HepG2 (cell line): Measurements from ENCODE around the gene IL17RC. TPM values are rescaled to one million over a fixed set of nuclear protein-coding genes. Genes with fewer than 3 reads are reported as not detected.

ENCODE experiments used
- ATAC-seq: fragments of 200-7000 bp; cut with Tn5 transposase; 3 replicates; pipeline ENCODE4 v1.9.1; 2020; ENCODE audit warnings: mild to moderate bottlenecking, moderate library complexity
- BruUV-seq: library from RNA; stranded (reverse); fragments of 400-500 nt; replicated peaks from 2 replicates; lab custom pipeline; 2021; lab: Mats Ljungman, UMichigan
- CTCF ChIA-PET: fragments of 300-600 bp; formaldehyde crosslinking; extraction: SDS; loops from one replicate; lab custom pipeline; 2021; ENCODE audit warnings: low total read pairs, inconsistent platforms, low intra/inter-chr PET ratio; lab: Yijun Ruan, JAX
- POLR2A ChIA-PET: fragments of 350-600 bp; sonication (Branson Sonifier 250); formaldehyde crosslinking; loops from one replicate; lab custom pipeline; 2020; ENCODE audit warnings: antibody characterized with exemption, inconsistent platforms; lab: Yijun Ruan, JAX
- DNase-seq: peaks from one replicate; pipeline ENCODE4 v3.0.0-alpha.2; 2015; ENCODE audit warnings: low spot score
- FAIRE-seq: peaks from 3 replicates; lab custom pipeline; 2011; peaks lifted over from hg19 to GRCh38; lab: Jason Lieb, UNC
- H2AFZ ChIP-seq: one replicate; pipeline ENCODE4 v1.6.1; 2011; ENCODE audit warnings: low read length, inconsistent platforms
- H3K27ac ChIP-seq: fragments of 300-600 bp; 3 replicates; pipeline ENCODE4 v1.8.0; 2011; ENCODE audit warnings: mixed run types, mild to moderate bottlenecking, mixed read lengths, low read length, inconsistent platforms; ENCODE audit not compliant: insufficient read depth; ENCODE audit errors: extremely low read length
- H3K27me3 ChIP-seq, 2 experiments: fragments of 200-600 bp in 1 of 2; 2 replicates in 1 of 2; 3 replicates in 1 of 2; pipeline versions ENCODE4 v1.6.0 to v1.8.0; 2011; ENCODE audit warnings: low read length in 2 of 2, mild to moderate bottlenecking in 2 of 2, moderate library complexity in 2 of 2, inconsistent platforms in 1 of 2; ENCODE audit not compliant: insufficient read depth in 2 of 2, control insufficient read depth in 1 of 2
- H3K36me3 ChIP-seq, 2 experiments: fragments of 200-600 bp in 1 of 2; replicated peaks in 1 of 2; 2 replicates in 1 of 2; 3 replicates in 1 of 2; pipeline versions ENCODE4 v1.5.1 to v1.8.0; 2011; ENCODE audit warnings: low read length in 2 of 2, inconsistent platforms in 1 of 2; ENCODE audit not compliant: insufficient read depth in 2 of 2, control insufficient read depth in 1 of 2
- H3K4me1 ChIP-seq: 2 replicates; pipeline ENCODE4 v1.5.1; 2012; ENCODE audit warnings: low read length, inconsistent platforms; ENCODE audit not compliant: insufficient read depth
- H3K4me2 ChIP-seq: 2 replicates; pipeline ENCODE4 v1.6.0; 2011; ENCODE audit warnings: low read depth, low read length, inconsistent platforms
- H3K4me3 ChIP-seq, 3 experiments: fragments of 200-600 bp in 1 of 3; sonication (generic), shearing (Covaris generic) in 1 of 3; replicated peaks in 1 of 3; 2 replicates each; pipeline ENCODE4 v1.5.1; 2011 to 2016; ENCODE audit warnings: low read length in 3 of 3, inconsistent platforms in 2 of 3, low read depth in 2 of 3, mild to moderate bottlenecking in 2 of 3, control low read depth in 1 of 3, mixed read lengths in 1 of 3; ENCODE audit not compliant: insufficient read depth in 1 of 3
- H3K79me2 ChIP-seq: one replicate; pipeline ENCODE4 v1.6.1; 2011; ENCODE audit warnings: low read length, inconsistent platforms; ENCODE audit not compliant: insufficient read depth
- H3K9ac ChIP-seq: 2 replicates; pipeline ENCODE4 v1.6.0; 2011; ENCODE audit warnings: mild to moderate bottlenecking, low read depth, low read length, inconsistent platforms; ENCODE audit not compliant: insufficient read depth
- H3K9me3 ChIP-seq: 2 replicates; pipeline ENCODE4 v1.5.1; 2012; ENCODE audit warnings: mild to moderate bottlenecking, low read length
- H4K20me1 ChIP-seq: 2 replicates; pipeline ENCODE4 v1.6.0; 2011; ENCODE audit warnings: inconsistent platforms, mild to moderate bottlenecking, low read length, moderate library complexity; ENCODE audit not compliant: insufficient read depth
- FOXK1 ChIP-seq: sonication (generic); formaldehyde crosslinking; IDR thresholded peaks from 2 replicates; pipeline ENCODE4 v1.4.0; 2020; ENCODE audit warnings: low read depth, missing genetic modification reagents, borderline replicate concordance
- HDAC1 ChIP-seq: sonication (generic); formaldehyde crosslinking; IDR thresholded peaks from 2 replicates; pipeline ENCODE4 v1.5.1; 2020; ENCODE audit warnings: mild to moderate bottlenecking, missing genetic modification reagents
- ISX ChIP-seq: sonication (generic); formaldehyde crosslinking; conservative IDR thresholded peaks from 2 replicates; pipeline ENCODE4 v1.5.0; 2020; ENCODE audit warnings: missing genetic modification reagents
- LBX2 ChIP-seq: sonication (generic); formaldehyde crosslinking; IDR thresholded peaks from 2 replicates; pipeline ENCODE4 v1.5.0; 2020; ENCODE audit warnings: missing genetic modification reagents, mild to moderate bottlenecking, borderline replicate concordance
- NFE2 ChIP-seq: sonication (generic); formaldehyde crosslinking; IDR thresholded peaks from 2 replicates; pipeline ENCODE4 v1.4.0; 2020; ENCODE audit warnings: missing genetic modification reagents
- PPARG ChIP-seq: conservative IDR thresholded peaks from 2 replicates; pipeline ENCODE4 v1.6.1; 2016; ENCODE audit warnings: missing biosample characterization, missing genetic modification reagents
- RBAK ChIP-seq: sonication (generic); formaldehyde crosslinking; IDR thresholded peaks from 2 replicates; pipeline ENCODE4 v1.5.1; 2020; ENCODE audit warnings: mild to moderate bottlenecking, missing genetic modification reagents
- ZNF230 ChIP-seq: sonication (generic); formaldehyde crosslinking; IDR thresholded peaks from 2 replicates; pipeline ENCODE4 v1.4.0; 2020; ENCODE audit warnings: mild to moderate bottlenecking, missing genetic modification reagents
- WGBS: methylation state at CpG from one replicate; pipeline ENCODE4 v1.1.6; 2017; ENCODE audit warnings: low lambda C conversion rate; 5-methylcytosine and 5-hydroxymethylcytosine counted together
- in situ Hi-C: cut with HindIII; loops from 2 replicates; pipeline ENCODE4 v1.10.0; 2017; ENCODE audit warnings: low pct_unique_long_range_greater_than_20kb; ENCODE audit not compliant: extremely low pct_ligation_motif_present
- intact Hi-C: fragments of 100-400 bp; cut with micrococcal nuclease; formaldehyde crosslinking; loops from one replicate; pipeline ENCODE4 v1.10.0; 2022; ENCODE audit not compliant: unreplicated experiment
- polyA plus RNA-seq, 8 experiments: library from polyadenylated mRNA; depleted of rRNA in 3 of 8; stranded (reverse) in 7 of 8; unstranded in 1 of 8; fragments of >200 nt; fragmentation: Illumina TruSeq in 4 of 8; extraction: Trizol in 4 of 8; gene quantifications; 2 replicates each; pipeline versions ENCODE4 v1.2.1 to v1.2.3, GENCODE V29; 2011 to 2016; ENCODE audit warnings: low read depth in 4 of 8, missing spikeins in 1 of 8, mixed read lengths in 1 of 8; ENCODE audit not compliant: insufficient read depth in 1 of 8
- total RNA-seq, 5 experiments: library from RNA; depleted of rRNA; stranded (reverse); fragments of >200 nt; fragmentation: Illumina TruSeq; extraction: Trizol; gene quantifications; 2 replicates each; pipeline ENCODE4 v1.2.3, GENCODE V29; 2016; ENCODE audit warnings: low read depth in 1 of 5
- TF ChIP-seq, protein P1 (sequence below): sonication (generic); formaldehyde crosslinking; IDR thresholded peaks from 2 replicates; pipeline ENCODE4 v1.4.0; 2020; ENCODE audit warnings: missing genetic modification reagents
- TF ChIP-seq, protein P2 (sequence below): sonication (generic); formaldehyde crosslinking; IDR thresholded peaks from 2 replicates; pipeline ENCODE4 v1.4.0; 2020; ENCODE audit warnings: missing genetic modification reagents; ENCODE audit errors: not compliant biosample characterization

The IL17RC gene
- total and polyA plus RNA-seq, 2 of the 13 experiments (the other 11 are each of a cell fraction or from before 2014, with no cell fraction given): 20.7 to 24.0 TPM

- Histone ChIP-seq H3K9me3 (no peaks in the 10 kb centered on the region), H3K27ac (no peak overlapping the region), H2AFZ (no peak overlapping the region), H3K4me3 (no peak overlapping the region), H3K27me3 (no peaks in the 10 kb centered on the region; a peak in 1 of 5 replicates), H3K79me2 (peaks cover 20% of the 10 kb centered on the region), H3K4me2 (no peak overlapping the region)
- intact Hi-C loops (no loop called here), in situ Hi-C loops (no loop called here)
- DNase-seq: no peak
- 80% methylated on average over 5 of the region's 5 CpGs for WGBS
- no peak for ATAC-seq
- CTCF ChIA-PET: no interaction called here
- POLR2A ChIA-PET: no interaction called here
- no peak for TF ChIP-seq HDAC1 (CRISPR knock-in tag)
- TF ChIP-seq NFE2 (CRISPR knock-in tag): no peak
- no peak for TF ChIP-seq RBAK (CRISPR knock-in tag)
- no peak for TF ChIP-seq PPARG (CRISPR knock-in tag)
- TF ChIP-seq, protein P1, sequence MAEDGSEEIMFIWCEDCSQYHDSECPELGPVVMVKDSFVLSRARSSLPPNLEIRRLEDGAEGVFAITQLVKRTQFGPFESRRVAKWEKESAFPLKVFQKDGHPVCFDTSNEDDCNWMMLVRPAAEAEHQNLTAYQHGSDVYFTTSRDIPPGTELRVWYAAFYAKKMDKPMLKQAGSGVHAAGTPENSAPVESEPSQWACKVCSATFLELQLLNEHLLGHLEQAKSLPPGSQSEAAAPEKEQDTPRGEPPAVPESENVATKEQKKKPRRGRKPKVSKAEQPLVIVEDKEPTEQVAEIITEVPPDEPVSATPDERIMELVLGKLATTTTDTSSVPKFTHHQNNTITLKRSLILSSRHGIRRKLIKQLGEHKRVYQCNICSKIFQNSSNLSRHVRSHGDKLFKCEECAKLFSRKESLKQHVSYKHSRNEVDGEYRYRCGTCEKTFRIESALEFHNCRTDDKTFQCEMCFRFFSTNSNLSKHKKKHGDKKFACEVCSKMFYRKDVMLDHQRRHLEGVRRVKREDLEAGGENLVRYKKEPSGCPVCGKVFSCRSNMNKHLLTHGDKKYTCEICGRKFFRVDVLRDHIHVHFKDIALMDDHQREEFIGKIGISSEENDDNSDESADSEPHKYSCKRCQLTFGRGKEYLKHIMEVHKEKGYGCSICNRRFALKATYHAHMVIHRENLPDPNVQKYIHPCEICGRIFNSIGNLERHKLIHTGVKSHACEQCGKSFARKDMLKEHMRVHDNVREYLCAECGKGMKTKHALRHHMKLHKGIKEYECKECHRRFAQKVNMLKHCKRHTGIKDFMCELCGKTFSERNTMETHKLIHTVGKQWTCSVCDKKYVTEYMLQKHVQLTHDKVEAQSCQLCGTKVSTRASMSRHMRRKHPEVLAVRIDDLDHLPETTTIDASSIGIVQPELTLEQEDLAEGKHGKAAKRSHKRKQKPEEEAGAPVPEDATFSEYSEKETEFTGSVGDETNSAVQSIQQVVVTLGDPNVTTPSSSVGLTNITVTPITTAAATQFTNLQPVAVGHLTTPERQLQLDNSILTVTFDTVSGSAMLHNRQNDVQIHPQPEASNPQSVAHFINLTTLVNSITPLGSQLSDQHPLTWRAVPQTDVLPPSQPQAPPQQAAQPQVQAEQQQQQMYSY (CRISPR knock-in tag): no peak
- no peak for TF ChIP-seq FOXK1 (CRISPR knock-in tag)
- TF ChIP-seq ISX: no peak
- TF ChIP-seq ZNF230 (CRISPR knock-in tag): no peak
- TF ChIP-seq LBX2 (CRISPR knock-in tag): no peak
- TF ChIP-seq, protein P2, sequence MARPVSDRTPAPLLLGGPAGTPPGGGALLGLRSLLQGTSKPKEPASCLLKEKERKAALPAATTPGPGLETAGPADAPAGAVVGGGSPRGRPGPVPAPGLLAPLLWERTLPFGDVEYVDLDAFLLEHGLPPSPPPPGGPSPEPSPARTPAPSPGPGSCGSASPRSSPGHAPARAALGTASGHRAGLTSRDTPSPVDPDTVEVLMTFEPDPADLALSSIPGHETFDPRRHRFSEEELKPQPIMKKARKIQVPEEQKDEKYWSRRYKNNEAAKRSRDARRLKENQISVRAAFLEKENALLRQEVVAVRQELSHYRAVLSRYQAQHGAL (CRISPR knock-in tag): no peak
- TF ChIP-seq, all 625 proteins: peak for 0
- Histone ChIP-seq H4K20me1 (no peaks in the 10 kb centered on the region), H3K4me1 (peaks cover 45% of the 10 kb centered on the region), H3K36me3 (0 out of 5 replicates have a peak, but pooled peaks cover under 1 to 1% of the 10 kb centered on the region in 2 experiments), H3K9ac (no peak overlapping the region)
- BruUV-seq: no TSS peak
- no peak for FAIRE-seq
Measured at GRCh38 chr3:9887480-9887879, 29.4 kb upstream of the IL17RC start.
